ENCODE measurements around the gene GMFB. TPM values are rescaled to one million over a fixed set of nuclear protein-coding genes. Genes with fewer than 3 reads are reported as not detected.

GMFB gene
- total RNA-seq, 5 donors from 2014 or later (not counting 1 experiment from before 2014, with no cell fraction given), result 26.2 to 33.0 (median 27.8) TPM

DNA sequence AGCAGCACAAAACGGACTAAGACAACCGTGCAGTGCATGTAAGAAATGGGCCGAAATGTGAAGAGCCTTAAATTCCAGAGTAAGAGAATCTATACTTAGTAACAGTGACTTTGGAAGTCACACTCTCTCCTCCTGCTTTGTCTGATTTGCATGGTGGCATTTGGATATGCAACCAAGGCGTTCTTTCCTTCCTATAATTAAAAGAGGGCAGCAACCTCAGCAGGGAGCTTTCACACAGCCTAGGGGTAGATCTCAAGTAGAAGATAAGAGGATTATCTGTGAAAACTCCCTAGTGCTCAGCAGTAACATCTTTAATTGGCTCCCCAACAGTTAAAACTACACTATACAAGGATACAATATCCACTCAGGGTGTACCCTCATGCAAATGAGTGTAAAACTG lies 16.5 kb downstream of the GMFB start:
- no peak for ATAC-seq (replicated peaks in 1 of 4)
- Mint-ChIP-seq H3K4me3 (no peak overlapping the region), H3K27me3 (no peaks in the 10 kb centered on the region), H3K36me3 (peaks cover 52% of the 10 kb centered on the region), H3K27ac (no peak overlapping the region), H3K9me3 (peaks cover 0 to 13% (median 8%) of the 10 kb centered on the region in 3 donors), H3K4me1 (peaks cover under 1 to 7% (median 4%) of the 10 kb centered on the region in 3 donors)
- Histone ChIP-seq H3K27me3 (replicated peaks in 1 of 2; ENCODE audit: control insufficient read depth in 2 of 2, extremely low read depth in 1 of 2, insufficient read depth in 2 of 2, low read length in 1 of 2) (no peaks in the 10 kb centered on the region), H3K4me3 (ENCODE audit: control insufficient read depth in 1 of 2, extremely low read depth in 1 of 2, low read length in 1 of 2) (no peak overlapping the region), H3K4me1 (ENCODE audit: control insufficient read depth in 1 of 2, extremely low read depth in 1 of 2, insufficient read depth in 2 of 2, low read length in 2 of 2) (no peaks in the 10 kb centered on the region), H3K27ac (ENCODE audit: low read length) (no peak overlapping the region), H3K9me3 (no peaks in the 10 kb centered on the region), H3K36me3 (ENCODE audit: control insufficient read depth in 2 of 2, extremely low read depth in 1 of 2, insufficient read depth in 1 of 2, low read length in 1 of 2) (peaks cover 0 to 16% of the 10 kb centered on the region in 2 donors)
- 100% methylated on average over 1 of the region's 4 CpGs for WGBS (ENCODE audit: insufficient coverage)
- no peak for DNase-seq
- ChIA-PET CTCF (no interaction called here), POLR2A (interaction anchor here in 1 of 2 donors (0.6 kb wide), 1 partner anchor 813 kb away, joined by 3 read pairs; no protein-coding TSS in a partner anchor)

DNA sequence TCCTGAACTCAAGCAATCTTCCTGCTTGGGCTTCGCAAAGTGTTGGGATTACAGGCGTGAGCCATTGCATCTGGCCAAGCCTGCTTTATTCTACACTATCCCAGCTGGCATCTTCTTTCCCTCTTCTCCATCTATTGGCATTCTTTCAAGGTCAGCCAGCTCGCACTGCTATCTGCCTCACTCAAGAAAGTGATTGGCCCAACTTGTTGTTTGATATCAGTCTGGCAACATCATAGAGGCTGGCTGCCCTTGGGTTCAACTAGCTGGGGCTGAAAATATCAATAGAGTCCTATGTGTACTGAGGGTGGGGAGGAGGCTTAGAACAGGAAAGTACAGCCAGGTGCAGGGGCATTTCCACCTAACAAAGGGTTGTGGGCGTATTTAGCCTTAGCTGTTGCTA lies 17.1 kb downstream of the GMFB start:
- CTCF ChIA-PET, result no interaction called here
- ATAC-seq (replicated peaks in 1 of 4) (no peak), DNase-seq (no peak)
- no peak overlapping the region for H3K4me3 ChIP-seq (ENCODE audit: control insufficient read depth in 1 of 2, extremely low read depth in 1 of 2, low read length in 1 of 2)
- H3K27ac ChIP-seq (ENCODE audit: low read length), result no peak overlapping the region
- H3K36me3 Mint-ChIP-seq, result peaks cover 51% of the 10 kb centered on the region
- 100% methylated on average over 3 of the region's 4 CpGs for WGBS (ENCODE audit: insufficient coverage)
- H3K4me1 Mint-ChIP-seq, result peaks cover 0 to 7% (median 4%) of the 10 kb centered on the region in 3 donors
- no peaks in the 10 kb centered on the region for H3K9me3 ChIP-seq
- no peak overlapping the region for H3K27ac Mint-ChIP-seq
- POLR2A ChIA-PET, result interaction anchor here in 1 of 2 donors (0.6 kb wide), 1 partner anchor 813 kb away, joined by 3 read pairs; no protein-coding TSS in a partner anchor
- H3K4me1 ChIP-seq (ENCODE audit: control insufficient read depth in 1 of 2, extremely low read depth in 1 of 2, insufficient read depth in 2 of 2, low read length in 2 of 2), result no peaks in the 10 kb centered on the region
- peaks cover 0 to 11% of the 10 kb centered on the region in 2 donors for H3K36me3 ChIP-seq (ENCODE audit: control insufficient read depth in 2 of 2, extremely low read depth in 1 of 2, insufficient read depth in 1 of 2, low read length in 1 of 2)
- no peaks in the 10 kb centered on the region for H3K27me3 ChIP-seq (replicated peaks in 1 of 2; ENCODE audit: control insufficient read depth in 2 of 2, extremely low read depth in 1 of 2, insufficient read depth in 2 of 2, low read length in 1 of 2)
- H3K27me3 Mint-ChIP-seq, result no peaks in the 10 kb centered on the region
- H3K4me3 Mint-ChIP-seq, result no peak overlapping the region
- peaks cover 0 to 14% (median 11%) of the 10 kb centered on the region in 3 donors for H3K9me3 Mint-ChIP-seq

DNA sequence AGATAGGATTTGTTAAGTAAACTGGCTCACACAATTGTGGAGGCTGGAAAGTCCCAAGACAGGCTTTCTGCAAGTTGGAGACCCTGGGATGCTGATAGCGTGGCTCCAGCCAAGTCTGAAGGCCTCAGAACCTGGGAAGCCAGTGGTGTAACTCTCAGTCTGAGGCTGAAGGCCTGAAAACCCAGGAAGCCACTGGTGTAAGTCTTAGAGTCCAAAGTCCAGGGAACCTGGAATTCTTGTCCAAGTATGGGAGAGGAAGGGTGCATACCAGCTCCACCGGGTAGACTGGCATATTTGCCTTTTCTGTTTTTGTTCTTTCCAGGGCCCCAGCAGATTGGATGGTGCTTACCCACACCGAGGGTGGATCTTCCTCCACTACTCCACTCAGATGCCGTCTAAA lies 18.1 kb downstream of the GMFB start:
- ChIA-PET POLR2A (no interaction called here), CTCF (no interaction called here)
- Mint-ChIP-seq H3K9me3 (peaks cover 0 to 14% (median 11%) of the 10 kb centered on the region in 3 donors), H3K4me3 (no peak overlapping the region), H3K27me3 (no peaks in the 10 kb centered on the region), H3K27ac (no peak overlapping the region), H3K36me3 (peaks cover 44% of the 10 kb centered on the region), H3K4me1 (peaks cover 0 to 3% (median 0%) of the 10 kb centered on the region in 3 donors)
- H3K9me3 ChIP-seq, result no peaks in the 10 kb centered on the region
- peaks cover 0 to 3% of the 10 kb centered on the region in 2 donors for H3K36me3 ChIP-seq (ENCODE audit: control insufficient read depth in 2 of 2, extremely low read depth in 1 of 2, insufficient read depth in 1 of 2, low read length in 1 of 2)
- DNase-seq (no peak), ATAC-seq (replicated peaks in 1 of 4) (no peak)
- 90% methylated on average over 1 of the region's 4 CpGs for WGBS (ENCODE audit: insufficient coverage)
- H3K27ac ChIP-seq (ENCODE audit: low read length), result no peak overlapping the region
- no peaks in the 10 kb centered on the region for H3K4me1 ChIP-seq (ENCODE audit: control insufficient read depth in 1 of 2, extremely low read depth in 1 of 2, insufficient read depth in 2 of 2, low read length in 2 of 2)
- no peaks in the 10 kb centered on the region for H3K27me3 ChIP-seq (replicated peaks in 1 of 2; ENCODE audit: control insufficient read depth in 2 of 2, extremely low read depth in 1 of 2, insufficient read depth in 2 of 2, low read length in 1 of 2)
- no peak overlapping the region for H3K4me3 ChIP-seq (ENCODE audit: control insufficient read depth in 1 of 2, extremely low read depth in 1 of 2, low read length in 1 of 2)

GRCh38 chr14:54467280-54467679 lies 21.5 kb downstream of the GMFB start:
- POLR2A ChIA-PET, result no interaction called here
- ATAC-seq (replicated peaks in 1 of 4) (no peak), DNase-seq (no peak)
- Histone ChIP-seq H3K4me3 (ENCODE audit: control insufficient read depth in 1 of 2, extremely low read depth in 1 of 2, low read length in 1 of 2) (no peak overlapping the region), H3K4me1 (ENCODE audit: control insufficient read depth in 1 of 2, extremely low read depth in 1 of 2, insufficient read depth in 2 of 2, low read length in 2 of 2) (no peaks in the 10 kb centered on the region), H3K36me3 (ENCODE audit: control insufficient read depth in 2 of 2, extremely low read depth in 1 of 2, insufficient read depth in 1 of 2, low read length in 1 of 2) (no peaks in the 10 kb centered on the region), H3K27me3 (replicated peaks in 1 of 2; ENCODE audit: control insufficient read depth in 2 of 2, extremely low read depth in 1 of 2, insufficient read depth in 2 of 2, low read length in 1 of 2) (no peaks in the 10 kb centered on the region), H3K9me3 (no peaks in the 10 kb centered on the region), H3K27ac (ENCODE audit: low read length) (no peak overlapping the region)
- Mint-ChIP-seq H3K4me3 (no peak overlapping the region), H3K36me3 (peaks cover 33% of the 10 kb centered on the region), H3K4me1 (no peaks in the 10 kb centered on the region), H3K9me3 (peaks cover 0 to 14% (median 11%) of the 10 kb centered on the region in 3 donors), H3K27me3 (no peaks in the 10 kb centered on the region), H3K27ac (no peak overlapping the region)
- CTCF ChIA-PET, result no interaction called here

DNA sequence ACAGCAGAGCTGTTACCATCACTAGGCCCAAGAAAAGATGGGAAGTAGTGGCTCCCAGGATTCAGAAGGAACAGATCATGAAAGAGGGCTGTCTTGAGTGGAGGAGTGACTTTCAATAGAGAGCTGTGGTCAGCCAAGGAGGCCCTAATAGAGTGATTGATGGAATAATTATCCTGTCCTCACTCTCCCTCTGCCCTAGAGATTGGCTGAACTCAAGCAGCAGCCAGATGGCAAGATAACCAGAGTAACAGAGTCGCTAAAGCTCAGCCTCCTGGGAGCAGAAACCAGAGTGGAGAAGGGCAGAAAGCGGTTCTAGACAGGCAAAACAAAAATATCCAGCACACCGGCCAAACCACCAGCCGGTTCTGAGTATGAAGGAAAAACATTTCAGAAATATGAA lies 23.1 kb downstream of the GMFB start:
- Mint-ChIP-seq H3K9me3 (peaks cover 0 to 14% (median 11%) of the 10 kb centered on the region in 3 donors), H3K27ac (no peak overlapping the region), H3K27me3 (no peaks in the 10 kb centered on the region), H3K4me3 (no peak overlapping the region), H3K36me3 (peaks cover 24% of the 10 kb centered on the region), H3K4me1 (no peaks in the 10 kb centered on the region)
- Histone ChIP-seq H3K36me3 (ENCODE audit: control insufficient read depth in 2 of 2, extremely low read depth in 1 of 2, insufficient read depth in 1 of 2, low read length in 1 of 2) (no peaks in the 10 kb centered on the region), H3K27ac (ENCODE audit: low read length) (no peak overlapping the region), H3K27me3 (replicated peaks in 1 of 2; ENCODE audit: control insufficient read depth in 2 of 2, extremely low read depth in 1 of 2, insufficient read depth in 2 of 2, low read length in 1 of 2) (no peaks in the 10 kb centered on the region), H3K4me1 (ENCODE audit: control insufficient read depth in 1 of 2, extremely low read depth in 1 of 2, insufficient read depth in 2 of 2, low read length in 2 of 2) (no peaks in the 10 kb centered on the region), H3K4me3 (ENCODE audit: control insufficient read depth in 1 of 2, extremely low read depth in 1 of 2, low read length in 1 of 2) (no peak overlapping the region), H3K9me3 (no peaks in the 10 kb centered on the region)
- WGBS (ENCODE audit: insufficient coverage), result 50% methylated on average over 1 of the region's 4 CpGs
- ChIA-PET POLR2A (no interaction called here), CTCF (interaction anchor here (0.6 to 1.0 kb wide), 2 partner anchors 27 to 41 kb away, joined by 4 to 5 read pairs; no protein-coding TSS in a partner anchor)
- ATAC-seq (replicated peaks in 1 of 4) (no peak), DNase-seq (no peak)

- H3K27ac Mint-ChIP-seq, result no peak overlapping the region
- H3K4me3 Mint-ChIP-seq, result no peak overlapping the region
- ChIA-PET CTCF (interaction anchor here (0.6 to 0.7 kb wide), 2 partner anchors 50 to 441 kb away, joined by 3 to 4 read pairs; partner anchors contain the start of gene GCH1 (in 1 of the 2)), POLR2A (no interaction called here)
- no peak overlapping the region for H3K27ac ChIP-seq (ENCODE audit: low read length)
- DNase-seq (no peak), ATAC-seq (replicated peaks in 1 of 4) (no peak)
- 40% methylated on average over 1 of the region's 5 CpGs for WGBS (ENCODE audit: insufficient coverage)
- no peaks in the 10 kb centered on the region for H3K4me1 ChIP-seq (ENCODE audit: control insufficient read depth in 1 of 2, extremely low read depth in 1 of 2, insufficient read depth in 2 of 2, low read length in 2 of 2)
- H3K36me3 ChIP-seq (ENCODE audit: control insufficient read depth in 2 of 2, extremely low read depth in 1 of 2, insufficient read depth in 1 of 2, low read length in 1 of 2), result no peaks in the 10 kb centered on the region
- H3K9me3 Mint-ChIP-seq, result peaks cover 0 to 3% (median 0%) of the 10 kb centered on the region in 3 donors
- H3K4me3 ChIP-seq (ENCODE audit: control insufficient read depth in 1 of 2, extremely low read depth in 1 of 2, low read length in 1 of 2), result no peak overlapping the region
- H3K4me1 Mint-ChIP-seq, result no peaks in the 10 kb centered on the region
- H3K36me3 Mint-ChIP-seq, result peaks cover 7% of the 10 kb centered on the region
- H3K27me3 Mint-ChIP-seq, result no peaks in the 10 kb centered on the region
- no peaks in the 10 kb centered on the region for H3K9me3 ChIP-seq
- no peaks in the 10 kb centered on the region for H3K27me3 ChIP-seq (replicated peaks in 1 of 2; ENCODE audit: control insufficient read depth in 2 of 2, extremely low read depth in 1 of 2, insufficient read depth in 2 of 2, low read length in 1 of 2)
Measured at GRCh38 chr14:54462048-54462447, 26.7 kb downstream of the GMFB start.

- DNase-seq, result no peak
- Mint-ChIP-seq H3K36me3 (peaks cover 7% of the 10 kb centered on the region), H3K4me3 (no peak overlapping the region), H3K27me3 (no peaks in the 10 kb centered on the region), H3K9me3 (peaks cover 0 to 3% (median 0%) of the 10 kb centered on the region in 3 donors), H3K27ac (no peak overlapping the region), H3K4me1 (no peaks in the 10 kb centered on the region)
- Histone ChIP-seq H3K27ac (ENCODE audit: low read length) (no peak overlapping the region), H3K4me1 (ENCODE audit: control insufficient read depth in 1 of 2, extremely low read depth in 1 of 2, insufficient read depth in 2 of 2, low read length in 2 of 2) (no peaks in the 10 kb centered on the region), H3K27me3 (replicated peaks in 1 of 2; ENCODE audit: control insufficient read depth in 2 of 2, extremely low read depth in 1 of 2, insufficient read depth in 2 of 2, low read length in 1 of 2) (no peaks in the 10 kb centered on the region), H3K36me3 (ENCODE audit: control insufficient read depth in 2 of 2, extremely low read depth in 1 of 2, insufficient read depth in 1 of 2, low read length in 1 of 2) (no peaks in the 10 kb centered on the region), H3K9me3 (no peaks in the 10 kb centered on the region), H3K4me3 (ENCODE audit: control insufficient read depth in 1 of 2, extremely low read depth in 1 of 2, low read length in 1 of 2) (no peak overlapping the region)
- ChIA-PET CTCF (no interaction called here), POLR2A (no interaction called here)
- 71% methylated on average over 1 of the region's 3 CpGs for WGBS (ENCODE audit: insufficient coverage)
- ATAC-seq (replicated peaks in 1 of 4), result no peak
Measured at GRCh38 chr14:54459106-54459505, 29.7 kb downstream of the GMFB start.
